BLaER1 treated with 17β-estradiol and CSF1 and Interleukin-3, amounts not matched to agents 10 nM and 100 nM (cell line): ENCODE data around the gene SLC11A1.
A peak's percentile ranks its signal among the peaks of the same experiment; 100 is the strongest.

ENCODE experiments used
- H3K27ac ChIP-seq, 11 experiments: shearing (Covaris generic); formaldehyde crosslinking; 2 replicates each; pipeline ENCODE4 v1.8.1; 2022
- H3K27me3 ChIP-seq, 11 experiments: shearing (Covaris generic); formaldehyde crosslinking; 2 replicates each; pipeline ENCODE4 v1.8.1; 2022
- H3K36me3 ChIP-seq, 11 experiments: shearing (Covaris generic); formaldehyde crosslinking; 2 replicates each; pipeline ENCODE4 v1.8.1; 2022
- H3K4me1 ChIP-seq, 10 experiments: shearing (Covaris generic); formaldehyde crosslinking; 2 replicates each; pipeline ENCODE4 v1.8.1; 2022
- H3K4me2 ChIP-seq, 11 experiments: shearing (Covaris generic); formaldehyde crosslinking; 2 replicates each; pipeline ENCODE4 v1.8.1; 2022
- H3K4me3 ChIP-seq, 10 experiments: shearing (Covaris generic); formaldehyde crosslinking; 2 replicates each; pipeline ENCODE4 v1.8.1; 2022
- H3K9ac ChIP-seq, 11 experiments: shearing (Covaris generic); formaldehyde crosslinking; 2 replicates each; pipeline ENCODE4 v1.8.1; 2022
- H3K9me3 ChIP-seq, 11 experiments: shearing (Covaris generic); formaldehyde crosslinking; replicated peaks in 1 of 11; 2 replicates each; pipeline ENCODE4 v1.8.1; 2022
- H4K20me1 ChIP-seq, 11 experiments: shearing (Covaris generic); formaldehyde crosslinking; 2 replicates each; pipeline ENCODE4 v1.8.1; 2022
- Cebpa-rat ChIP-seq, 11 experiments: shearing (Covaris generic); IDR thresholded peaks; 2 replicates each; pipeline ENCODE4 v1.8.1; 2022

SLC11A1 gene

DNA sequence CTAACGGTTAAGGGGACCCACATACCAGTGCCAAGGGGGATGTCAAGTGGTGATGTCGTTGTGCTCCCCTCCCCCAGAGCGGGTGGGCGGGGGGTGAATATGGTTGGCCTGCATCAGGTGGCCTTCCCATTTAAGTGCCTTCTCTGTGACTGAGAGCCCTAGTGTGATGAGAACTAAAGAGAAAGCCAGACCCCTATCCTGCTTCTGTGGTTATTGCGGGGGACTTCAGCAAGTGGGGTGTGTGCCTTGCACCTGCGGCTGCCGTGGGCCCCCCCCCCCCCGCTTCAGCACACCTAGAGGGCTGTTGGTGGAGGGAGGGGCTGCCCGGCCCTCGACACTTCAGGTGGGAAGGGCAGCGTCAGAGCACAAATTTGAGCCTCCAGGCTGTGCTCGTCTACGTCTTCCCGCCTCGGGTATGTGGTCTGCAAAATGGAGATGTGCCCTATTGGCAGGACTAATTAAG lies 23.7 kb downstream of the SLC11A1 start:
- Histone ChIP-seq H3K9ac (peak overlapping the region; percentile 69 to 100 (median 94)), H3K27ac (peak overlapping the region; percentile 58 to 98 (median 78)), H3K9me3 (no peaks in the 10 kb centered on the region), H4K20me1 (peaks cover 14 to 51% (median 33%) of the 10 kb centered on the region in 11 experiments; a peak in 14 of 22 replicates), H3K4me2 (peak overlapping the region; percentile 90 to 100 (median 98)), H3K4me3 (peak overlapping the region; percentile 30 to 97 (median 56)), H3K27me3 (no peaks in the 10 kb centered on the region), H3K36me3 (peaks cover 33 to 47% (median 43%) of the 10 kb centered on the region in 11 experiments), H3K4me1 (peaks cover 71 to 76% (median 74%) of the 10 kb centered on the region in 10 experiments)
- no peak for TF ChIP-seq Cebpa-rat (IDR thresholded peaks at IDR 0.05)

DNA sequence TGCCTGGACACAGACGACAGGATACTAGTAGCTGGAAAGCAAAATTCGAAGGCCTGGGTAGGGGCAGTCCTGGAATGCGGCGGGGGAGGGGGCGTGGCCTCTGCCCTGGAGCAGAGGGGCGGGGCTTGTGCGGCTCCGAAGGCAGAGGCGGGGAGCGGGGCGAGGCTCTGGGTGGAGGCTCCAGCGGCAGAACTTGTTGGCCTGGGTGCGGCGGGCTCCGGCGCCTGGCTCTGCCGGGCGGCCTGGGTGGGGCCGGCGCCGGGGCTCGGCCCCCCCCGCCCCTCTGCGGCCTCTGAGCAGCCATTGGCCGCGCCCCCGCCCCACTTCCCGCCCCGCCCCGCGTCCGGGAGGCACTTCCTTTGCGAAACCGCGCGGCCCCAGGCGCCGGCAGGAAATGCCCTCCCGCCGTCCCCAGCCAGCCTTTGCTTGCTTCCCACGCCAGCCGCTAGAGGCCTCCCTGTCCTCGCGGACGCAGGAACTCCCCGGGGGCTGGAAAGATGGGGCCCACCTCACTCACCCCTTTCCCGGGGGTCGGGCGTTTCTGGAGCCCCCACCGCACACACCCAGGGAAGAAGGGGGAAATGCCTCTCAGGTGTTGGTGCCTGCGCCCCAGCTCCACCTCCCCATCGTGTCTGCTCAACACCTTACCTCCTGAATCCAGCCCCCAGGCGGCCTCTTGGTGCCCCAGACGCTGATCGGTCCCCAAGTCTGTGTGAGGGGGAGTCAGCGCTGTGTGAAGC lies 24.3 kb downstream of the SLC11A1 start:
- Histone ChIP-seq H3K9me3 (no peaks in the 10 kb centered on the region), H3K27ac (peak overlapping the region; percentile 33 to 98 (median 82); a peak in 21 of 22 replicates), H3K27me3 (no peaks in the 10 kb centered on the region), H3K4me1 (peaks cover 66 to 74% (median 70%) of the 10 kb centered on the region in 10 experiments), H3K9ac (peak overlapping the region; percentile 69 to 100 (median 94)), H3K36me3 (peaks cover 32 to 42% (median 40%) of the 10 kb centered on the region in 11 experiments), H3K4me2 (peak overlapping the region; percentile 90 to 100 (median 98)), H3K4me3 (peak overlapping the region; percentile 37 to 97 (median 58)), H4K20me1 (peaks cover 11 to 46% (median 28%) of the 10 kb centered on the region in 11 experiments; a peak in 14 of 22 replicates)
- TF ChIP-seq Cebpa-rat (IDR thresholded peaks at IDR 0.05), result no peak

- H3K36me3 ChIP-seq, result peaks cover 25 to 35% (median 33%) of the 10 kb centered on the region in 11 experiments
- TF ChIP-seq Cebpa-rat (IDR thresholded peaks at IDR 0.05), result no peak
- H3K4me2 ChIP-seq, result peak overlapping the region; percentile 87 to 98 (median 93)
- H3K4me1 ChIP-seq, result peaks cover 59 to 67% (median 63%) of the 10 kb centered on the region in 10 experiments
- peaks cover 5 to 39% (median 22%) of the 10 kb centered on the region in 11 experiments; a peak in 12 of 22 replicates for H4K20me1 ChIP-seq
- H3K27ac ChIP-seq, result peak overlapping the region; percentile 33 to 88 (median 82); a peak in 21 of 22 replicates
- H3K27me3 ChIP-seq, result no peaks in the 10 kb centered on the region
- H3K9me3 ChIP-seq, result no peaks in the 10 kb centered on the region
- peak overlapping the region; percentile 65 to 84 (median 78) for H3K9ac ChIP-seq
- peak overlapping the region; percentile 37 to 67 (median 56); a peak in 19 of 20 replicates for H3K4me3 ChIP-seq
These were observed 25.0 kb downstream of the SLC11A1 start for GRCh38 chr2:218406949-218407618.

DNA sequence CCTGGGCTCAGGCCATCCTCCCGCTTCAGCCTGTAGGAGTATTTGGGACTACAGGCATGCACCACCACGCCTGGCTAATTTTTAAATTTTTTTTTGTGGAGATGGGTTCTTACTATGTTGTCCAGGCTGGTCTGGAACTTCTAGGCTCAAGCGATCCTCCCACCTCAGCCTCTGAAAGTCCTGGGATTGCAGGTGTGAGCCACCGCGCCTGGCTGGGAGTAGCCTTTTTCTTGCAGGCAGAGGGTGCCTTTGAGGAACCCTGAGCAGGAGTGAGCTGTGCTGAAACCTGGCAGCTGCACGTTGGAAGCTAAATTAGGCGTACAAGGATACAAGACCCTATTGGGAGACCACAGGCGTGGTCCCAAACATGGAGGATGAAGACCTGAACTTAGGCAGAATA lies 25.6 kb downstream of the SLC11A1 start:
- H3K4me1 ChIP-seq, result peaks cover 56 to 63% (median 61%) of the 10 kb centered on the region in 10 experiments
- peak overlapping the region; percentile 87 to 98 (median 93) for H3K4me2 ChIP-seq
- peaks cover 0 to 33% (median 15%) of the 10 kb centered on the region in 11 experiments; a peak in 10 of 22 replicates for H4K20me1 ChIP-seq
- peak overlapping the region in 2 of 10 experiments; percentile 40 to 58; a peak in 2 of 20 replicates for H3K4me3 ChIP-seq
- peak overlapping the region in 8 of 11 experiments; percentile 11 to 84 (median 74); a peak in 9 of 22 replicates for H3K9ac ChIP-seq
- TF ChIP-seq Cebpa-rat (IDR thresholded peaks at IDR 0.05), result no peak
- peaks cover 19 to 29% (median 27%) of the 10 kb centered on the region in 11 experiments for H3K36me3 ChIP-seq
- no peaks in the 10 kb centered on the region for H3K27me3 ChIP-seq
- H3K27ac ChIP-seq, result peak overlapping the region in 9 of 11 experiments; percentile 1 to 88 (median 82); a peak in 12 of 22 replicates
- no peaks in the 10 kb centered on the region for H3K9me3 ChIP-seq

DNA sequence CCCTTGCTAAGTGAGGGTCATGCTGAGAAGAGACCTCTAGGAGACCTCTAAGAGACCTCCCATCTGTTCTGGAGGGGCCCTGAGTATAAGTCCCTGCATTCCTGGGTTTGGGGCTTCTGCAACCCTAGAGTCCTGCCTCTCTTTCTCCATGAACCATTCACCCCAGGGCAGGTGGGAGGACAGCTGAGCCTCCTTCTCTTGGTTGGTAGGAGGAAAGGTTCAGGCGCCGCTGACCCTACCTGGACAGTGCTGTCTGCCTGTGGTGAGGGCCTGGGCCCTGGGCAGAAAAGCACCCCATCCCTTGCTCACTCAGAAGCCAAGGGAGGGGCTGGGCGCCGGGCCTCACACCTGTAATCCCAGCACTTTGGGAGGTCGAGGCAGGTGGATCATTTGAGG lies 36.2 kb downstream of the SLC11A1 start:
- H3K36me3 ChIP-seq, result no peaks in the 10 kb centered on the region
- H3K4me1 ChIP-seq, result no peaks in the 10 kb centered on the region
- no peaks in the 10 kb centered on the region for H3K9me3 ChIP-seq
- no peak overlapping the region for H3K4me2 ChIP-seq
- H3K27ac ChIP-seq, result no peak overlapping the region
- TF ChIP-seq Cebpa-rat (IDR thresholded peaks at IDR 0.05), result no peak
- H3K4me3 ChIP-seq, result no peak overlapping the region
- no peaks in the 10 kb centered on the region for H4K20me1 ChIP-seq
- no peak overlapping the region for H3K9ac ChIP-seq
- H3K27me3 ChIP-seq, result no peaks in the 10 kb centered on the region

DNA sequence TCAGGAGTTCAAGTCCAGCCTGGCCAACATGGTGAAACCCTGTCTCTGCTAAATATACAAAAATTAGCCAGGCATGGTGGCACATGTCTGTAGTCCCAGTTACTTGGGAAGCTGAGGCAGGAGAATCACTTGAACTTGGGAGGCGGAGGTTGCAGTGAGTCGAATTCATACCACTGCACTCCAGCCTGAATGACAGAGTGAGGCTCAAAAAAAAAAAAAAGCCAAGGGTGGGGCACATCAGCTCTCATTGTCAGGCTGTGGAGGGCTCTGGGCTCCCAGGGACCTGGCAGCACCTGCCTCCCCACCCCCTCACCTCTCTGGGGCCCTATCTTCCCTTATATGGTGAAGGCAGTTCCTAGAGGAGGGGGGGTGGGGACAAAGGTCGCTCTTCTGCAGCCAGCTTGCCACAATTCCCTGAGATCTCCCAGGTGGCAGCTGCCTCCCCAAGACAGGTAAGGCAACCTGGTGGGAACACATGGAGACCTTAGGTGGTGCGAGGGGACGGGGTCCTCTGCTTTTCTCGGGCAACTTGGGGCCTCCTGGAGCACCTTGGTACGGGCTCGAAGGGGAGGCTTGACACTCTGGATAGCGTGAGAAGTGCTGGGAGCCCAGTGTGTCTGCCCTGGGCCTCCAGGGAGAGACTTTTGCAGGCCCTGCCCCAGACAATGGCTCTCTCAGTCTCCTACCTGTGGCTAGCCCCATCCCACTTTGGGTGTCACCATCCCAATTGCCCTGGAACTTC lies 36.8 kb downstream of the SLC11A1 start, which contains the start of gene VIL1:
TSS of gene VIL1 (plus strand) at position 407 of the 742 bp plus-strand sequence. CDS start 4,656 bp downstream, outside the sequence.
- Histone ChIP-seq H3K4me1 (no peaks in the 10 kb centered on the region; a peak in 1 of 20 replicates), H3K36me3 (no peaks in the 10 kb centered on the region), H3K27ac (no peak within 1 kb of the TSS), H3K4me3 (no peak within 1 kb of the TSS), H3K9ac (no peak within 1 kb of the TSS), H3K4me2 (no peak within 1 kb of the TSS), H3K27me3 (no peaks in the 10 kb centered on the region), H3K9me3 (no peaks in the 10 kb centered on the region), H4K20me1 (no peaks in the 10 kb centered on the region)
- no peak for TF ChIP-seq Cebpa-rat (IDR thresholded peaks at IDR 0.05)

GRCh38 chr2:218419630-218420216 lies 37.6 kb downstream of the SLC11A1 start:
- H3K4me2 ChIP-seq, result no peak overlapping the region
- no peaks in the 10 kb centered on the region; a peak in 1 of 20 replicates for H3K4me1 ChIP-seq
- no peak overlapping the region for H3K27ac ChIP-seq
- no peak overlapping the region for H3K4me3 ChIP-seq
- H3K9ac ChIP-seq, result no peak overlapping the region
- no peaks in the 10 kb centered on the region for H3K9me3 ChIP-seq
- no peaks in the 10 kb centered on the region for H4K20me1 ChIP-seq
- no peak for TF ChIP-seq Cebpa-rat (IDR thresholded peaks at IDR 0.05)
- H3K27me3 ChIP-seq, result no peaks in the 10 kb centered on the region
- no peaks in the 10 kb centered on the region for H3K36me3 ChIP-seq

DNA sequence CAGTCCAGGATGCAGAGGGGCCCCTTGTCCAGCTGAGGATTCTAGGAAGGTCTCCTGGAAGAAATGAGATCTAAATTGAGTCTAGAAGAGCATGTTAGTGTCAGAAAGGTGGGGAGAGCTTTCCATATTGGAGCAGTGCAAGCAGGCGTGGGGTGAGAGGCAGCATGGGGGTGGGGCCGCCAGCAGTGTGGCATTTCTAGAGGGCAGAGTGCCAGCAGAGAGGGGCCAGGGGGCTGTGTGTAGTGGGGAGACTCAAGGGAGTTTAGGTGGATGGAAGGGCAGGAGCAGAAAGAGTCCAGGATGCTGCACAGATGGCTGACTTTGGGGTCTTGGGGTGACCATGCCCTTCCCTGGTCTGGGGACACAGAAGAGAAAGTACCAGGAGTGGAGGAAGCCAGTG lies 39.0 kb downstream of the SLC11A1 start:
- Histone ChIP-seq H3K9me3 (no peaks in the 10 kb centered on the region), H3K4me3 (no peak overlapping the region)

More for the DNA sequence above, 39.0 kb downstream of the SLC11A1 start:
- Histone ChIP-seq H3K27ac (no peak overlapping the region), H4K20me1 (no peaks in the 10 kb centered on the region), H3K36me3 (no peaks in the 10 kb centered on the region), H3K9ac (no peak overlapping the region), H3K4me1 (no peaks in the 10 kb centered on the region; a peak in 1 of 20 replicates), H3K27me3 (no peaks in the 10 kb centered on the region), H3K4me2 (no peak overlapping the region; a peak in 1 of 22 replicates)
- TF ChIP-seq Cebpa-rat (IDR thresholded peaks at IDR 0.05), result no peak
